SK-N-MC (cell line): ENCODE data around the gene ULK3.

Experiments
- DNase-seq: peaks from one replicate; pipeline ENCODE4 v3.0.0-alpha.2; 2011; ENCODE audit warnings: low read depth, low spot score
- H3K27ac ChIP-seq: fragments of 200-600 bp; sonication (generic); 2 replicates; pipeline ENCODE4 v1.5.1; 2016; ENCODE audit warnings: mixed run types
- H3K36me3 ChIP-seq: fragments of 200-600 bp; sonication (generic); 2 replicates; pipeline ENCODE4 v1.6.1; 2017; ENCODE audit warnings: antibody characterized with exemption, low read length, mixed read lengths; ENCODE audit not compliant: insufficient read depth
- H3K4me3 ChIP-seq: fragments of 200-600 bp; sonication (generic); 2 replicates; pipeline ENCODE4 v1.5.1; 2016
- H3K9ac ChIP-seq: fragments of 200-600 bp; sonication (generic); 2 replicates; pipeline ENCODE4 v1.8.0; 2017; ENCODE audit warnings: mixed run types, mixed read lengths; ENCODE audit not compliant: insufficient read length
- H3K9me3 ChIP-seq: fragments of 200-600 bp; sonication (generic); 2 replicates; pipeline ENCODE4 v1.6.1; 2017; ENCODE audit warnings: low read depth, mild to moderate bottlenecking, antibody characterized with exemption, low read length, moderate library complexity, mixed read lengths
- EZH2 ChIP-seq: fragments of 200-600 bp; sonication (generic); IDR thresholded peaks from one replicate; pipeline ENCODE4 v1.6.1; 2017; ENCODE audit warnings: antibody characterized with exemption
- FOXP2 ChIP-seq: optimal IDR thresholded peaks from 2 replicates; pipeline ENCODE3; 2011; ENCODE audit warnings: mild to moderate bottlenecking, moderate library complexity; ENCODE audit not compliant: insufficient read depth; ENCODE audit errors: extremely low read length, control extremely low read depth
- POLR2AphosphoS5 ChIP-seq: IDR thresholded peaks from 2 replicates; pipeline ENCODE4 v1.6.1; 2012; ENCODE audit warnings: mild to moderate bottlenecking, low read depth, low read length, borderline replicate concordance

Gene ULK3

GRCh38 chr15:74826364-74826819, 16.6 kb downstream of the ULK3 start, which contains the start of gene CPLX3:
CPLX3 (plus strand) TSS chr15:74826627; CDS start chr15:74826704, 77 bp downstream.
- TF ChIP-seq FOXP2 (no peak), POLR2AphosphoS5 (no peak), EZH2 (no peak)
- no peak for DNase-seq

GRCh38 chr15:74825866-74826265, 17.1 kb downstream of the ULK3 start:
- Histone ChIP-seq H3K36me3 (no peaks in the 10 kb centered on the region), H3K9ac (no peak overlapping the region), H3K9me3 (no peaks in the 10 kb centered on the region), H3K4me3 (no peak overlapping the region), H3K27ac (no peak overlapping the region)
- DNase-seq, result no peak
- TF ChIP-seq FOXP2 (no peak), EZH2 (no peak), POLR2AphosphoS5 (no peak)

More at GRCh38 chr15:74826364-74826819, 16.6 kb downstream of the ULK3 start, which contains the start of gene CPLX3:
- Histone ChIP-seq H3K27ac (no peak within 1 kb of the TSS), H3K9ac (no peak within 1 kb of the TSS), H3K9me3 (no peaks in the 10 kb centered on the region), H3K36me3 (no peaks in the 10 kb centered on the region), H3K4me3 (no peak within 1 kb of the TSS)

- DNase-seq, result no peak
- Histone ChIP-seq H3K36me3 (no peaks in the 10 kb centered on the region), H3K9ac (no peak overlapping the region), H3K4me3 (no peak overlapping the region), H3K9me3 (no peaks in the 10 kb centered on the region), H3K27ac (no peak overlapping the region)
- TF ChIP-seq EZH2 (no peak), FOXP2 (no peak), POLR2AphosphoS5 (no peak)
Observed at GRCh38 chr15:74824976-74825375, 18.0 kb downstream of the ULK3 start.

GRCh38 chr15:74823324-74823723, 19.6 kb downstream of the ULK3 start:
- TF ChIP-seq FOXP2 (no peak), EZH2 (no peak), POLR2AphosphoS5 (no peak)
- H3K9ac ChIP-seq, result no peak overlapping the region
- no peaks in the 10 kb centered on the region for H3K36me3 ChIP-seq
- H3K27ac ChIP-seq, result no peak overlapping the region
- DNase-seq, result no peak
- H3K4me3 ChIP-seq, result no peak overlapping the region
- H3K9me3 ChIP-seq, result no peaks in the 10 kb centered on the region

DNA sequence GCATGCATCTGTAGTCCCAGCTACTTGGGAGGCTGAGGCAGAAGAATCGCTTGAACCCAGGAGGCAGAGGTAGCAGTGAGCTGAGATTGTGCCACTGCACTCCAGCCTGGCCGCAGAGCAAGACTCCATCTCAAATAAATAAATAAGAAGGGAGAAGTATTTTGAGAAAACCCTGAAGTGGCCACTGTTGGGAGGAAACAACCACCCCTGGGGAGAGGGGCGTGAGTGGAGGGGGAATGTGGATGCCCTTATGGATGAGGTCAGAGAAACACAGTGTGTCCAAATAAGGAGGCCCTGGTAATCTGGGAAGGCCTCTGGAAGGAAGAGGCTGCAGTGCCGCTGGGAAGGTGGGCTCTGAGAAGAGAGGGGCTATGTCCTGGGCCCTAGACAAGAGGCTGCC, 20.7 kb downstream of the ULK3 start:
- no peak overlapping the region for H3K9ac ChIP-seq

GRCh38 chr15:74821790-74822158, 21.2 kb downstream of the ULK3 start:
- TF ChIP-seq EZH2 (no peak), FOXP2 (no peak), POLR2AphosphoS5 (no peak)
- Histone ChIP-seq H3K27ac (no peak overlapping the region), H3K9me3 (no peaks in the 10 kb centered on the region), H3K9ac (no peak overlapping the region), H3K36me3 (no peaks in the 10 kb centered on the region), H3K4me3 (no peak overlapping the region)
- DNase-seq, result no peak

More for the DNA sequence above, 20.7 kb downstream of the ULK3 start:
- TF ChIP-seq EZH2, result no peak
- TF ChIP-seq POLR2AphosphoS5, result no peak
- no peak for TF ChIP-seq FOXP2
- Histone ChIP-seq H3K9me3 (no peaks in the 10 kb centered on the region), H3K4me3 (no peak overlapping the region), H3K36me3 (no peaks in the 10 kb centered on the region), H3K27ac (no peak overlapping the region)
- no peak for DNase-seq

GRCh38 chr15:74821091-74821789, 21.7 kb downstream of the ULK3 start:
- Histone ChIP-seq H3K36me3 (no peaks in the 10 kb centered on the region), H3K9me3 (no peaks in the 10 kb centered on the region), H3K27ac (no peak overlapping the region), H3K4me3 (no peak overlapping the region), H3K9ac (no peak overlapping the region)
- TF ChIP-seq EZH2 (no peak), POLR2AphosphoS5 (no peak), FOXP2 (no peak)
- DNase-seq, result no peak

DNA sequence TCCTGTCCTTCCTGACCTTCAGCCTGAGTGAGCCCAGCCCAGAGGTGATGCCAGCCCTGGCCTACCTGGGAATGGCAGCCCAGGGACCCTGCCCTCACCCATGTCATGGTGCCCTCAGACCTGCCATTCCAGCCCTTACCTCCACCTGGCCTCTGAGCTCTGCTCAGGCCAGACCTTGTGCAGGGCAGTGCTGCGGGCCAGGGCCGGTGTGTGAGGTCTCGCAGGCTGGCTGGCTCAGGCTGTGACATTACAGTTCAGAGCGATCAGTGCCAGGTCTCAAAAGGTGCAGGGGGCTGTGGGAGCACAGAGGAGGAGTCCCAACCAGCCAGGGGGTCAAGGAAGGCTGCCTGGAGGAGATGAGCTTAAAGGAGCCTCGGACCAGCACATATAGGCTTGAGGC, 22.9 kb downstream of the ULK3 start:
- no peaks in the 10 kb centered on the region for H3K9me3 ChIP-seq
- TF ChIP-seq FOXP2, result no peak
- TF ChIP-seq POLR2AphosphoS5, result no peak
- no peak for TF ChIP-seq EZH2
- no peak overlapping the region for H3K4me3 ChIP-seq
- no peak overlapping the region for H3K27ac ChIP-seq
- no peak for DNase-seq
- H3K9ac ChIP-seq, result no peak overlapping the region
- no peaks in the 10 kb centered on the region for H3K36me3 ChIP-seq
